GM12878 (cell line): ENCODE measurements around the gene SHROOM3. TPM values are rescaled to one million over a fixed set of nuclear protein-coding genes. Genes with fewer than 3 reads are reported as not detected.

ENCODE experiments used
- ATAC-seq: fragments of 200-7000 bp; cut with Tn5 transposase; 3 replicates; pipeline ENCODE4 v1.9.1; 2020; ENCODE audit warnings: mild to moderate bottlenecking, moderate library complexity
- BruUV-seq: library from RNA; stranded (reverse); fragments of 400-500 nt; replicated peaks from 2 replicates; lab custom pipeline; 2021; lab: Mats Ljungman, UMichigan
- CTCF ChIA-PET: fragments of 300-600 bp; sonication (Branson Sonifier 250); formaldehyde crosslinking; extraction: SDS; loops from one replicate; lab custom pipeline; 2021; ENCODE audit warnings: inconsistent platforms; lab: Yijun Ruan, JAX
- POLR2A ChIA-PET: fragments of 350-600 bp; formaldehyde crosslinking; extraction: SDS; loops from one replicate; lab custom pipeline; 2021; ENCODE audit warnings: inconsistent platforms; lab: Charles Lee
- RAD21 ChIA-PET: fragments of 300-600 bp; sonication (Branson Sonifier 250); formaldehyde crosslinking; loops from one replicate; lab custom pipeline; 2023; ENCODE audit warnings: antibody characterized with exemption; ENCODE audit not compliant: unreplicated experiment; lab: Charles Lee
- SMC1A ChIA-PET: fragments of 300-600 bp; sonication (Branson Sonifier 250); formaldehyde crosslinking; loops from one replicate; lab custom pipeline; 2023; ENCODE audit not compliant: unreplicated experiment, uncharacterized antibody; lab: Charles Lee
- DNase-seq: peaks from one replicate; pipeline ENCODE4 v3.0.0-alpha.2; 2011; ENCODE audit warnings: low read depth, low spot score
- FAIRE-seq: peaks from 3 replicates; lab custom pipeline; 2011; peaks lifted over from hg19 to GRCh38; lab: Jason Lieb, UNC
- H2AFZ ChIP-seq: 2 replicates; pipeline ENCODE4 v1.6.0; 2011; ENCODE audit warnings: low read depth, low read length, control low read depth; ENCODE audit not compliant: control insufficient read depth
- H3K27ac ChIP-seq: 2 replicates; pipeline ENCODE4 v1.5.1; 2011; ENCODE audit warnings: control low read depth; ENCODE audit not compliant: control insufficient read depth, insufficient read depth
- H3K27me3 ChIP-seq, 2 experiments: replicated peaks in 1 of 2; 2 replicates each; pipeline versions ENCODE4 v1.6.0 to v1.6.1; 2011; ENCODE audit warnings: low read length in 1 of 2; ENCODE audit not compliant: control insufficient read depth in 2 of 2, insufficient read depth in 2 of 2
- H3K36me3 ChIP-seq, 2 experiments: 2 replicates each; pipeline ENCODE4 v1.5.1; 2011; ENCODE audit warnings: low read length in 1 of 2; ENCODE audit not compliant: control insufficient read depth in 2 of 2, insufficient read depth in 2 of 2
- H3K4me1 ChIP-seq: 2 replicates; pipeline ENCODE4 v1.6.1; 2011; ENCODE audit warnings: mild to moderate bottlenecking, low read length, moderate library complexity, mixed read lengths; ENCODE audit not compliant: control insufficient read depth, insufficient read depth
- H3K4me2 ChIP-seq: 2 replicates; pipeline ENCODE4 v1.6.0; 2011; ENCODE audit warnings: control low read depth; ENCODE audit not compliant: control insufficient read depth, insufficient read depth
- H3K4me3 ChIP-seq: fragments of 200-600 bp; sonication (generic); 2 replicates; pipeline ENCODE4 v1.5.1; 2016
- H3K79me2 ChIP-seq: 2 replicates; pipeline ENCODE4 v1.6.0; 2011; ENCODE audit warnings: low read length; ENCODE audit not compliant: control insufficient read depth, insufficient read depth
- H3K9ac ChIP-seq: 2 replicates; pipeline ENCODE4 v1.8.0; 2011; ENCODE audit warnings: low read length, control low read depth, mixed read lengths; ENCODE audit not compliant: control insufficient read depth, insufficient read depth
- H3K9me3 ChIP-seq: replicated peaks from 3 replicates; pipeline ENCODE4 v1.5.1; 2011; ENCODE audit warnings: mild to moderate bottlenecking, low read length; ENCODE audit not compliant: control insufficient read depth, insufficient read depth
- H4K20me1 ChIP-seq: 2 replicates; pipeline ENCODE4 v1.6.0; 2011; ENCODE audit not compliant: control insufficient read depth, insufficient read depth
- BRCA1 ChIP-seq: IDR thresholded peaks from 2 replicates; pipeline ENCODE4 v1.6.1; 2011; ENCODE audit warnings: low read depth, low read length, improper control_type of control experiment
- CREB1 ChIP-seq: IDR thresholded peaks from 2 replicates; pipeline ENCODE4 v1.6.1; 2012; ENCODE audit warnings: low read depth, mild to moderate bottlenecking, inconsistent platforms
- JUNB ChIP-seq: IDR thresholded peaks from 2 replicates; pipeline ENCODE4 v1.6.1; 2016; ENCODE audit warnings: antibody characterized with exemption, mild to moderate bottlenecking
- LARP7 ChIP-seq: fragments of 450-650 bp; IDR thresholded peaks from 2 replicates; pipeline ENCODE4 v1.6.1; 2017; ENCODE audit warnings: mild to moderate bottlenecking
- ZNF217 ChIP-seq: fragments of 450-650 bp; IDR thresholded peaks from 2 replicates; pipeline ENCODE4 v1.6.1; 2017; ENCODE audit warnings: antibody characterized with exemption, mild to moderate bottlenecking
- ZNF24 ChIP-seq: fragments of 450-650 bp; IDR thresholded peaks from 2 replicates; pipeline ENCODE4 v1.6.1; 2017; ENCODE audit warnings: antibody characterized with exemption, mild to moderate bottlenecking
- WGBS: methylation state at CpG from one replicate; pipeline ENCODE4 v1.1.6; 2016; ENCODE audit warnings: low lambda C conversion rate; ENCODE audit not compliant: insufficient replicate concordance, insufficient coverage; ENCODE audit errors: missing lambda C conversion rate; 5-methylcytosine and 5-hydroxymethylcytosine counted together
- in situ Hi-C: fragments of 300-500 bp; cut with MboI; formaldehyde crosslinking; loops from 9 replicates; pipeline ENCODE4 v1.14.3; 2018; ENCODE audit warnings: mixed read lengths
- intact Hi-C: fragments of 100-400 bp; cut with micrococcal nuclease; formaldehyde crosslinking; loops from one replicate; pipeline ENCODE4 v1.14.2; 2022; ENCODE audit not compliant: unreplicated experiment
- polyA plus RNA-seq, 11 experiments: library from polyadenylated mRNA; depleted of rRNA in 4 of 11; unstranded in 6 of 11; stranded (reverse) in 5 of 11; fragments of >200 nt; fragmentation: Nextera tagmentation in 4 of 11; fragmentation: Illumina TruSeq in 1 of 11; extraction: Ambion mirVana in 4 of 11; extraction: Trizol in 1 of 11; gene quantifications; 1 replicate in 1 of 11; 2 replicates in 10 of 11; pipeline versions ENCODE4 v1.2.1 to v1.2.3, GENCODE V29; 2011 to 2016; ENCODE audit warnings: inconsistent platforms in 2 of 11, missing spikeins in 2 of 11, low read depth in 1 of 11
- total RNA-seq, 4 experiments: library from RNA; depleted of rRNA in 3 of 4; stranded (reverse); fragments of >200 nt in 3 of 4; fragmentation: Illumina TruSeq in 1 of 4; extraction: Trizol in 1 of 4; gene quantifications; 2 replicates each; pipeline versions ENCODE4 v1.2.1 to v1.2.3, GENCODE V29; 2013 to 2021
- TF ChIP-seq, protein P1 (sequence below), 3 experiments: IDR thresholded peaks in 2 of 3; conservative IDR thresholded peaks in 1 of 3; 2 replicates each; pipeline ENCODE4 v1.5.1; 2011; ENCODE audit warnings: low read depth in 3 of 3, low read length in 3 of 3, mild to moderate bottlenecking in 3 of 3, control low read depth in 2 of 3, moderate library complexity in 2 of 3, inconsistent platforms in 1 of 3, mixed read lengths in 1 of 3; ENCODE audit not compliant: control insufficient read depth in 2 of 3, insufficient read depth in 1 of 3; ENCODE audit errors: extremely low read depth in 1 of 3
- TF ChIP-seq, protein P2 (sequence below): fragments of 150-350 bp; IDR thresholded peaks from 2 replicates; pipeline ENCODE4 v1.6.1; 2016; ENCODE audit warnings: low read depth, low read length

Gene SHROOM3
- total and polyA plus RNA-seq, 10 of the 15 experiments (the other 5 are each of a cell fraction or from before 2014, with no cell fraction given), result under 0.01 to 0.29 (median 0.08) TPM; not detected in 1

DNA sequence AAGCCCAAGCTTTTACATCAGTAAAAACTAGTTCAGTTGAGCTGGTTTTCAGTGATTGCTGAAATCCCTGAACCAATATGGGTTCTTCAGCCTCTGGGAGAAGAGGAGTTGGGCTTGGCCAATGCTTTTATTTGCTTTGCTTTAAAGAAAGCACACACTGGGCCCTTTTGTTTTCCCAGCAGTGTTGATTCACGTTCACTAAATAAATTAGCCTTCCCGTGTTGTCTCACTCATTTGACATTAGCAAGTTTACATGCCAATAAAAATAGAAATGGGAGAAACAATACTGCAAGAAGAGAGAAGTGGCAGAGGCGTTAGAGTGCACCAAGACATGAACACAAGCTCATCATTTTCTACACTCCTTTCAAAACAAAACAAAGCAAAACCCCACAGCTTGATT is 136.2 kb downstream of the SHROOM3 start:
- H3K4me1 ChIP-seq, result no peaks in the 10 kb centered on the region
- CTCF ChIA-PET, result no interaction called here
- WGBS, result 33% methylated on average over 3 of the region's 3 CpGs
- no peak overlapping the region for H3K4me2 ChIP-seq
- BruUV-seq, result no TSS peak
- H2AFZ ChIP-seq, result no peak overlapping the region
- no peak overlapping the region for H3K4me3 ChIP-seq
- RAD21 ChIA-PET, result no interaction called here
- H3K9ac ChIP-seq, result no peak overlapping the region
- intact Hi-C loops, result no loop called here
- TF ChIP-seq BRCA1 (no peak), CREB1 (no peak), ZNF217 (no peak), LARP7 (no peak), ZNF24 (no peak), JUNB (no peak)
- TF ChIP-seq, protein P1, sequence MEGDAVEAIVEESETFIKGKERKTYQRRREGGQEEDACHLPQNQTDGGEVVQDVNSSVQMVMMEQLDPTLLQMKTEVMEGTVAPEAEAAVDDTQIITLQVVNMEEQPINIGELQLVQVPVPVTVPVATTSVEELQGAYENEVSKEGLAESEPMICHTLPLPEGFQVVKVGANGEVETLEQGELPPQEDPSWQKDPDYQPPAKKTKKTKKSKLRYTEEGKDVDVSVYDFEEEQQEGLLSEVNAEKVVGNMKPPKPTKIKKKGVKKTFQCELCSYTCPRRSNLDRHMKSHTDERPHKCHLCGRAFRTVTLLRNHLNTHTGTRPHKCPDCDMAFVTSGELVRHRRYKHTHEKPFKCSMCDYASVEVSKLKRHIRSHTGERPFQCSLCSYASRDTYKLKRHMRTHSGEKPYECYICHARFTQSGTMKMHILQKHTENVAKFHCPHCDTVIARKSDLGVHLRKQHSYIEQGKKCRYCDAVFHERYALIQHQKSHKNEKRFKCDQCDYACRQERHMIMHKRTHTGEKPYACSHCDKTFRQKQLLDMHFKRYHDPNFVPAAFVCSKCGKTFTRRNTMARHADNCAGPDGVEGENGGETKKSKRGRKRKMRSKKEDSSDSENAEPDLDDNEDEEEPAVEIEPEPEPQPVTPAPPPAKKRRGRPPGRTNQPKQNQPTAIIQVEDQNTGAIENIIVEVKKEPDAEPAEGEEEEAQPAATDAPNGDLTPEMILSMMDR (IDR thresholded peaks at IDR 0.05 in 2 of 3, conservative IDR thresholded peaks at IDR 0.05 in 1 of 3; ENCODE audit: control insufficient read depth in 2 of 3, extremely low read depth in 1 of 3, insufficient read depth in 1 of 3, low read depth in 3 of 3, low read length in 3 of 3), result no peak
- TF ChIP-seq, protein P2, sequence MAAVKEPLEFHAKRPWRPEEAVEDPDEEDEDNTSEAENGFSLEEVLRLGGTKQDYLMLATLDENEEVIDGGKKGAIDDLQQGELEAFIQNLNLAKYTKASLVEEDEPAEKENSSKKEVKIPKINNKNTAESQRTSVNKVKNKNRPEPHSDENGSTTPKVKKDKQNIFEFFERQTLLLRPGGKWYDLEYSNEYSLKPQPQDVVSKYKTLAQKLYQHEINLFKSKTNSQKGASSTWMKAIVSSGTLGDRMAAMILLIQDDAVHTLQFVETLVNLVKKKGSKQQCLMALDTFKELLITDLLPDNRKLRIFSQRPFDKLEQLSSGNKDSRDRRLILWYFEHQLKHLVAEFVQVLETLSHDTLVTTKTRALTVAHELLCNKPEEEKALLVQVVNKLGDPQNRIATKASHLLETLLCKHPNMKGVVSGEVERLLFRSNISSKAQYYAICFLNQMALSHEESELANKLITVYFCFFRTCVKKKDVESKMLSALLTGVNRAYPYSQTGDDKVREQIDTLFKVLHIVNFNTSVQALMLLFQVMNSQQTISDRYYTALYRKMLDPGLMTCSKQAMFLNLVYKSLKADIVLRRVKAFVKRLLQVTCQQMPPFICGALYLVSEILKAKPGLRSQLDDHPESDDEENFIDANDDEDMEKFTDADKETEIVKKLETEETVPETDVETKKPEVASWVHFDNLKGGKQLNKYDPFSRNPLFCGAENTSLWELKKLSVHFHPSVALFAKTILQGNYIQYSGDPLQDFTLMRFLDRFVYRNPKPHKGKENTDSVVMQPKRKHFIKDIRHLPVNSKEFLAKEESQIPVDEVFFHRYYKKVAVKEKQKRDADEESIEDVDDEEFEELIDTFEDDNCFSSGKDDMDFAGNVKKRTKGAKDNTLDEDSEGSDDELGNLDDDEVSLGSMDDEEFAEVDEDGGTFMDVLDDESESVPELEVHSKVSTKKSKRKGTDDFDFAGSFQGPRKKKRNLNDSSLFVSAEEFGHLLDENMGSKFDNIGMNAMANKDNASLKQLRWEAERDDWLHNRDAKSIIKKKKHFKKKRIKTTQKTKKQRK, result no peak
- TF ChIP-seq, all 136 proteins: peak for 0
- H4K20me1 ChIP-seq, result no peaks in the 10 kb centered on the region
- H3K27ac ChIP-seq, result no peak overlapping the region
- FAIRE-seq, result no peak
- no peaks in the 10 kb centered on the region for H3K36me3 ChIP-seq
- in situ Hi-C loops, result no loop called here
- ChIA-PET SMC1A (no interaction called here), POLR2A (no interaction called here)
- peaks cover 1 to 3% of the 10 kb centered on the region in 2 experiments; a peak in 2 of 4 replicates for H3K27me3 ChIP-seq
- H3K9me3 ChIP-seq, result no peaks in the 10 kb centered on the region
- no peak for DNase-seq
- no peak for ATAC-seq
- H3K79me2 ChIP-seq, result no peaks in the 10 kb centered on the region
